T1000 (cell line): Measurements from ENCODE around the gene CNOT4.
"Not testable (repeated sequence)": the region's sequence is repeated elsewhere in the genome, so short reads cannot be mapped to it uniquely, and the experiment has no call there.

ENCODE experiments used
- DNase-seq: peaks from one replicate; lab custom pipeline; 2025; ENCODE audit warnings: mixed read lengths; lab: John Stamatoyannopoulos, UW

The CNOT4 gene

GRCh38 chr7:135454060-135454459 is 55.8 kb downstream of the CNOT4 start:
- no peak for DNase-seq

GRCh38 chr7:135449436-135449835 is 60.5 kb downstream of the CNOT4 start:
- DNase-seq = no peak

GRCh38 chr7:135448753-135449152 is 61.1 kb downstream of the CNOT4 start:
- DNase-seq = no peak

- DNase-seq = no peak
These were observed 62.2 kb downstream of the CNOT4 start for GRCh38 chr7:135447748-135448147.

- no peak for DNase-seq
These were observed 64.2 kb downstream of the CNOT4 start for GRCh38 chr7:135445690-135446089.

- not testable (repeated sequence) for DNase-seq
These were observed 64.6 kb downstream of the CNOT4 start for GRCh38 chr7:135445266-135445665.

- no peak for DNase-seq
These were observed 68.1 kb downstream of the CNOT4 start for GRCh38 chr7:135441791-135442190.

- DNase-seq = no peak
These were observed 75.9 kb downstream of the CNOT4 start for GRCh38 chr7:135434047-135434446.

- DNase-seq = no peak
These were observed 79.3 kb downstream of the CNOT4 start for GRCh38 chr7:135430626-135431025.

GRCh38 chr7:135428879-135429278 is 81.0 kb downstream of the CNOT4 start:
- no peak for DNase-seq

GRCh38 chr7:135428011-135428410 is 81.9 kb downstream of the CNOT4 start:
- DNase-seq = no peak

- DNase-seq = no peak
These were observed 82.7 kb downstream of the CNOT4 start for GRCh38 chr7:135427166-135427565.

- DNase-seq = no peak
These were observed 84.9 kb downstream of the CNOT4 start for GRCh38 chr7:135425036-135425435.

GRCh38 chr7:135420786-135421185 is 89.1 kb downstream of the CNOT4 start:
- no peak for DNase-seq

GRCh38 chr7:135416431-135416830 is 93.5 kb downstream of the CNOT4 start:
- DNase-seq = no peak

- DNase-seq = no peak
These were observed 95.0 kb downstream of the CNOT4 start for GRCh38 chr7:135414850-135415439.

GRCh38 chr7:135414208-135414607 is 95.7 kb downstream of the CNOT4 start:
- no peak for DNase-seq

- DNase-seq = no peak
These were observed 98.8 kb downstream of the CNOT4 start for GRCh38 chr7:135411098-135411497.

GRCh38 chr7:135410543-135410942 is 99.4 kb downstream of the CNOT4 start:
- no peak for DNase-seq

GRCh38 chr7:135409845-135410542 is 99.9 kb downstream of the CNOT4 start:
- DNase-seq = no peak

- DNase-seq = no peak
These were observed 102.0 kb downstream of the CNOT4 start for GRCh38 chr7:135407884-135408283.

GRCh38 chr7:135406918-135407317 is 103.0 kb downstream of the CNOT4 start:
- no peak for DNase-seq

- no peak for DNase-seq
These were observed 103.9 kb downstream of the CNOT4 start for GRCh38 chr7:135405969-135406368.

GRCh38 chr7:135403302-135403701 is 106.6 kb downstream of the CNOT4 start:
- DNase-seq = no peak
